Panc1 (cell line): Measurements from ENCODE around the gene PTPRA. TPM values are rescaled to one million over a fixed set of nuclear protein-coding genes. Genes with fewer than 3 reads are reported as not detected.

Source experiments
- ATAC-seq: fragments of 200-7000 bp; cut with Tn5 transposase; 2 replicates; pipeline ENCODE4 v1.9.1; 2020; ENCODE audit warnings: mild to moderate bottlenecking, moderate library complexity
- BruUV-seq: library from RNA; stranded (reverse); fragments of 400-500 nt; replicated peaks from 2 replicates; lab custom pipeline; 2021; lab: Mats Ljungman, UMichigan
- CTCF ChIA-PET: fragments of 300-600 bp; sonication (Branson Sonifier 250); formaldehyde crosslinking; loops from one replicate; lab custom pipeline; 2022; ENCODE audit warnings: antibody characterized with exemption; lab: Charles Lee
- POLR2A ChIA-PET: fragments of 300-600 bp; sonication (Branson Sonifier 250); formaldehyde crosslinking; loops from one replicate; lab custom pipeline; 2022; ENCODE audit warnings: antibody characterized with exemption; lab: Charles Lee
- DNase-seq: peaks from one replicate; pipeline ENCODE4 v3.0.0-alpha.2; 2010; ENCODE audit warnings: low read depth, low spot score
- H3K27ac ChIP-seq: 2 replicates; pipeline ENCODE4 v1.5.1; 2011; ENCODE audit warnings: mild to moderate bottlenecking, low read length, inconsistent platforms
- H3K27me3 ChIP-seq: fragments of 200-500 bp; sonication (Bioruptor generic); 2 replicates; pipeline ENCODE4 v1.6.0; 2014; ENCODE audit warnings: low read length, inconsistent platforms; ENCODE audit not compliant: control insufficient read depth, insufficient read depth
- H3K36me3 ChIP-seq: fragments of 200-500 bp; sonication (Bioruptor generic); 2 replicates; pipeline ENCODE4 v1.5.1; 2014; ENCODE audit warnings: inconsistent platforms, mild to moderate bottlenecking, low read length, moderate library complexity; ENCODE audit not compliant: control insufficient read depth, insufficient read depth
- H3K4me1 ChIP-seq: 2 replicates; pipeline ENCODE4 v1.5.1; 2011; ENCODE audit warnings: inconsistent platforms, mild to moderate bottlenecking, low read length, moderate library complexity; ENCODE audit not compliant: control insufficient read depth, insufficient read depth
- H3K4me3 ChIP-seq, 2 experiments: 2 replicates each; pipeline ENCODE4 v1.5.1; 2011 to 2012; ENCODE audit warnings: low read depth in 2 of 2, low read length in 2 of 2, mild to moderate bottlenecking in 2 of 2, inconsistent platforms in 1 of 2, moderate library complexity in 1 of 2
- H3K9me3 ChIP-seq: fragments of 200-500 bp; sonication (Bioruptor generic); 2 replicates; pipeline ENCODE4 v1.5.1; 2014; ENCODE audit warnings: low read depth, mild to moderate bottlenecking, inconsistent platforms, low read length, moderate library complexity; ENCODE audit not compliant: control insufficient read depth, insufficient read depth
- POLR2AphosphoS5 ChIP-seq: IDR thresholded peaks from 2 replicates; pipeline ENCODE4 v1.6.1; 2012; ENCODE audit warnings: mild to moderate bottlenecking, low read depth, low read length, moderate library complexity
- SIN3A ChIP-seq: IDR thresholded peaks from 2 replicates; pipeline ENCODE4 v1.6.1; 2012; ENCODE audit warnings: low read depth, mild to moderate bottlenecking, low read length, moderate library complexity, borderline replicate concordance; ENCODE audit not compliant: insufficient read depth
- TCF7L2 ChIP-seq: IDR thresholded peaks from 2 replicates; pipeline ENCODE4 v1.6.1; 2011; ENCODE audit warnings: mild to moderate bottlenecking, low read depth, low read length, inconsistent platforms
- in situ Hi-C: cut with HindIII; loops from 2 replicates; pipeline ENCODE4 v1.10.0; 2016; ENCODE audit warnings: low sequenced_read_pairs, low pct_unique_long_range_greater_than_20kb
- intact Hi-C: fragments of 100-400 bp; cut with micrococcal nuclease; formaldehyde crosslinking; loops from one replicate; pipeline ENCODE4 v1.10.0; 2022; ENCODE audit not compliant: unreplicated experiment
- total RNA-seq: library from RNA; stranded (reverse); gene quantifications from one replicate; pipeline ENCODE4 v1.2.1, GENCODE V29; 2021; ENCODE audit not compliant: unreplicated experiment
- TF ChIP-seq, protein P1 (sequence below): fragments of 450-650 bp; IDR thresholded peaks from 2 replicates; pipeline ENCODE4 v1.5.1; 2017; ENCODE audit warnings: mild to moderate bottlenecking
- TF ChIP-seq, protein P2 (sequence below), 2 experiments: IDR thresholded peaks; 2 replicates each; pipeline ENCODE4 v1.6.1; 2011 to 2012; ENCODE audit warnings: low read depth in 2 of 2, control low read depth in 1 of 2, low read length in 1 of 2, mild to moderate bottlenecking in 1 of 2, moderate library complexity in 1 of 2; ENCODE audit not compliant: insufficient read depth in 1 of 2

PTPRA gene
- total RNA-seq, 1 experiment from 2014 or later, result 56.6 TPM

DNA sequence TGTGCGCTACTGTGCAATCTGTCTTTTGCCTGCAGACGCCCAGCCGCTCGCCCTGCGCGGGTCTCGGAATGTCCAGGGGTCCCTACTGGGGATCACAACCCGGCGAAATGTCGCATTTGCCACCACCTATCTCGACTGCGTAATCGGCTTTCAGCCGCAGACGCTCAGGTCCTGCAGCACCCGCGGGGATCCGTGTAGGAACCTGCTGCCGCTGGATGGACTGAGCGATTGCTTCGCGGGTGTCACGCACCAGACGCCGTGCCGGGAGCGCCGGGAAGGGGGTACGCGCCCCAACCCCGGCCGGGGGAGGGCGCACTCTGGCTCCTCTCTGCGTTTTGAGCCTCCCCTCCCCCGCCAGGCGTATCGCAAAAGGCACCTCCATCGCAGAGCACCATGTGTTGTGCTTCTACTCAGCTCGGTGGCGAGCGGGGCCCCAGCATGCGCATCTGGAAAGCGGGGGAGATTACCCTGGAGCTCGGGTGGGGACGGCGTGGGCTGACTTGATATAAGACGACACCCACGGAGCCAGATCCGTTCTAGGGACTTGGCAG is 747 bp upstream of the PTPRA start:
- POLR2A ChIA-PET, result no interaction called here
- Histone ChIP-seq H3K4me3 (peak overlapping the region; percentile 80 to 82), H3K36me3 (no peaks in the 10 kb centered on the region; the same call in 1 of the 2 replicates), H3K27me3 (no peaks in the 10 kb centered on the region), H3K9me3 (no peaks in the 10 kb centered on the region), H3K27ac (peak overlapping the region; percentile 92), H3K4me1 (peaks cover 32% of the 10 kb centered on the region)
- DNase-seq (no peak), ATAC-seq (peak; percentile 63)
- CTCF ChIA-PET, result interaction anchor here (0.6 kb wide), 1 partner anchor 294 kb away, joined by 3 read pairs; no protein-coding TSS in a partner anchor
- BruUV-seq, result no TSS peak
- intact Hi-C loops (no loop called here), in situ Hi-C loops (no loop called here)
- no peak for TF ChIP-seq POLR2AphosphoS5
- TF ChIP-seq, protein P1, sequence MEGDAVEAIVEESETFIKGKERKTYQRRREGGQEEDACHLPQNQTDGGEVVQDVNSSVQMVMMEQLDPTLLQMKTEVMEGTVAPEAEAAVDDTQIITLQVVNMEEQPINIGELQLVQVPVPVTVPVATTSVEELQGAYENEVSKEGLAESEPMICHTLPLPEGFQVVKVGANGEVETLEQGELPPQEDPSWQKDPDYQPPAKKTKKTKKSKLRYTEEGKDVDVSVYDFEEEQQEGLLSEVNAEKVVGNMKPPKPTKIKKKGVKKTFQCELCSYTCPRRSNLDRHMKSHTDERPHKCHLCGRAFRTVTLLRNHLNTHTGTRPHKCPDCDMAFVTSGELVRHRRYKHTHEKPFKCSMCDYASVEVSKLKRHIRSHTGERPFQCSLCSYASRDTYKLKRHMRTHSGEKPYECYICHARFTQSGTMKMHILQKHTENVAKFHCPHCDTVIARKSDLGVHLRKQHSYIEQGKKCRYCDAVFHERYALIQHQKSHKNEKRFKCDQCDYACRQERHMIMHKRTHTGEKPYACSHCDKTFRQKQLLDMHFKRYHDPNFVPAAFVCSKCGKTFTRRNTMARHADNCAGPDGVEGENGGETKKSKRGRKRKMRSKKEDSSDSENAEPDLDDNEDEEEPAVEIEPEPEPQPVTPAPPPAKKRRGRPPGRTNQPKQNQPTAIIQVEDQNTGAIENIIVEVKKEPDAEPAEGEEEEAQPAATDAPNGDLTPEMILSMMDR, result peak; percentile 77
- TF ChIP-seq TCF7L2, result no peak
- TF ChIP-seq, protein P2, sequence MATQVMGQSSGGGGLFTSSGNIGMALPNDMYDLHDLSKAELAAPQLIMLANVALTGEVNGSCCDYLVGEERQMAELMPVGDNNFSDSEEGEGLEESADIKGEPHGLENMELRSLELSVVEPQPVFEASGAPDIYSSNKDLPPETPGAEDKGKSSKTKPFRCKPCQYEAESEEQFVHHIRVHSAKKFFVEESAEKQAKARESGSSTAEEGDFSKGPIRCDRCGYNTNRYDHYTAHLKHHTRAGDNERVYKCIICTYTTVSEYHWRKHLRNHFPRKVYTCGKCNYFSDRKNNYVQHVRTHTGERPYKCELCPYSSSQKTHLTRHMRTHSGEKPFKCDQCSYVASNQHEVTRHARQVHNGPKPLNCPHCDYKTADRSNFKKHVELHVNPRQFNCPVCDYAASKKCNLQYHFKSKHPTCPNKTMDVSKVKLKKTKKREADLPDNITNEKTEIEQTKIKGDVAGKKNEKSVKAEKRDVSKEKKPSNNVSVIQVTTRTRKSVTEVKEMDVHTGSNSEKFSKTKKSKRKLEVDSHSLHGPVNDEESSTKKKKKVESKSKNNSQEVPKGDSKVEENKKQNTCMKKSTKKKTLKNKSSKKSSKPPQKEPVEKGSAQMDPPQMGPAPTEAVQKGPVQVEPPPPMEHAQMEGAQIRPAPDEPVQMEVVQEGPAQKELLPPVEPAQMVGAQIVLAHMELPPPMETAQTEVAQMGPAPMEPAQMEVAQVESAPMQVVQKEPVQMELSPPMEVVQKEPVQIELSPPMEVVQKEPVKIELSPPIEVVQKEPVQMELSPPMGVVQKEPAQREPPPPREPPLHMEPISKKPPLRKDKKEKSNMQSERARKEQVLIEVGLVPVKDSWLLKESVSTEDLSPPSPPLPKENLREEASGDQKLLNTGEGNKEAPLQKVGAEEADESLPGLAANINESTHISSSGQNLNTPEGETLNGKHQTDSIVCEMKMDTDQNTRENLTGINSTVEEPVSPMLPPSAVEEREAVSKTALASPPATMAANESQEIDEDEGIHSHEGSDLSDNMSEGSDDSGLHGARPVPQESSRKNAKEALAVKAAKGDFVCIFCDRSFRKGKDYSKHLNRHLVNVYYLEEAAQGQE (IDR thresholded peaks at IDR 0.05; ENCODE audit: insufficient read depth in 1 of 2, low read depth in 2 of 2, low read length in 1 of 2), result no peak
- TF ChIP-seq SIN3A, result no peak

DNA sequence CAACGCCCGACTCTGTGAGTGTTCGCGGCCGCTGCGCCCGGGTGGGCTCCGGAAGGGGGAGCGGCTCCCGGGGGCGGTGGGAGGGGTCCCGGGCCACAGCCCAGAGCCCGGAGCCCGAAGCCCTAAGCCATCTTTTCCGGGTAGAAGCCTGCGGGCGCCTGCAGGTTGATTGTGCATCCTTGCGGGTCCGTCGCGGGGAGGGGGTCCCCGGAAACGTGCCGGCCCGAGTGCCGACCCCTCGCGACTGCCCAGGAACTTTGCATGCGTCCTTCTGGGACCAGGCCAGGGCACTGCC is 413 bp downstream of the PTPRA start:
- Histone ChIP-seq H3K27ac (peak overlapping the region; percentile 86), H3K27me3 (no peaks in the 10 kb centered on the region), H3K36me3 (no peaks in the 10 kb centered on the region; the same call in 1 of the 2 replicates), H3K4me1 (peaks cover 28% of the 10 kb centered on the region), H3K9me3 (no peaks in the 10 kb centered on the region), H3K4me3 (peak overlapping the region; percentile 80 to 82)
- intact Hi-C loops (no loop called here), in situ Hi-C loops (no loop called here)
- ATAC-seq (no peak), DNase-seq (no peak)
- BruUV-seq, result no TSS peak
- ChIA-PET CTCF (no interaction called here), POLR2A (no interaction called here)
- TF ChIP-seq, protein P2 (IDR thresholded peaks at IDR 0.05; ENCODE audit: insufficient read depth in 1 of 2, low read depth in 2 of 2, low read length in 1 of 2), result no peak
- TF ChIP-seq, protein P1, result no peak
- TF ChIP-seq SIN3A (no peak), TCF7L2 (no peak), POLR2AphosphoS5 (no peak)
